K562 (cell line): Measurements from ENCODE around the gene WDR90. TPM values are rescaled to one million over a fixed set of nuclear protein-coding genes. Genes with fewer than 3 reads are reported as not detected.

Experiments
- ARID3B ChIP-seq: fragments of 250-450 bp; sonication (Bioruptor Pico); IDR thresholded peaks from 2 replicates; pipeline ENCODE4 v1.4.0; 2020; ENCODE audit warnings: borderline replicate concordance
- GATAD2B ChIP-seq: fragments of 450-650 bp; IDR thresholded peaks from 2 replicates; pipeline ENCODE4 v1.6.1; 2017; ENCODE audit warnings: mild to moderate bottlenecking, borderline replicate concordance
- NCOR1 ChIP-seq: fragments of 450-650 bp; IDR thresholded peaks from 2 replicates; pipeline ENCODE4 v1.6.1; 2016; ENCODE audit warnings: mild to moderate bottlenecking, moderate library complexity
- NR1H2 ChIP-seq: sonication (generic); formaldehyde crosslinking; IDR thresholded peaks from 2 replicates; pipeline ENCODE4 v1.4.0; 2020; ENCODE audit warnings: mild to moderate bottlenecking, missing genetic modification reagents
- PCBP1 ChIP-seq: fragments of 200-400 bp; formaldehyde crosslinking; IDR thresholded peaks from 2 replicates; pipeline ENCODE4 v1.6.1; 2018; ENCODE audit warnings: mild to moderate bottlenecking, low read depth, low read length; ENCODE audit not compliant: poor library complexity, severe bottlenecking
- POLR2A ChIP-seq: fragments of 450-650 bp; conservative IDR thresholded peaks from 2 replicates; pipeline ENCODE4 v1.6.1; 2016
- REST ChIP-seq, 2 experiments: fragments of 450-650 bp; formaldehyde crosslinking in 1 of 2; IDR thresholded peaks; 2 replicates each; pipeline versions ENCODE4 v1.4.0 to v1.6.1; 2014 to 2020; ENCODE audit warnings: mild to moderate bottlenecking in 2 of 2, borderline replicate concordance in 1 of 2, low read depth in 1 of 2
- TFAP4 ChIP-seq: sonication (generic); formaldehyde crosslinking; IDR thresholded peaks from 2 replicates; pipeline ENCODE4 v1.8.0; 2022; ENCODE audit warnings: missing genetic modification reagents, mild to moderate bottlenecking, moderate library complexity, borderline replicate concordance
- TOE1 ChIP-seq, 2 experiments: fragments of 450-650 bp in 1 of 2; sonication (generic) in 1 of 2; formaldehyde crosslinking in 1 of 2; IDR thresholded peaks; 2 replicates each; pipeline versions ENCODE4 v1.7.1 to v1.8.0; 2016 to 2022; ENCODE audit warnings: borderline replicate concordance in 2 of 2, mild to moderate bottlenecking in 2 of 2, antibody characterized with exemption in 1 of 2, inconsistent platforms in 1 of 2, low read depth in 1 of 2, missing genetic modification reagents in 1 of 2, moderate library complexity in 1 of 2
- ZBTB12 ChIP-seq: fragments of 250-450 bp; sonication (Bioruptor Pico); IDR thresholded peaks from 2 replicates; pipeline ENCODE4 v1.4.0; 2020
- ZNF766 ChIP-seq: fragments of 200-800 bp; sonication (Bioruptor generic); conservative IDR thresholded peaks from 2 replicates; pipeline ENCODE4 v1.6.1; 2016; ENCODE audit warnings: missing genetic modification characterization, missing compliant biosample characterization
- polyA plus RNA-seq, 8 experiments: library from polyadenylated mRNA; depleted of rRNA in 4 of 8; stranded (reverse) in 5 of 8; unstranded in 3 of 8; fragments of >200 nt; fragmentation: Nextera tagmentation in 2 of 8; fragmentation: Illumina TruSeq in 1 of 8; extraction: Ambion mirVana in 2 of 8; extraction: Trizol in 1 of 8; gene quantifications; 2 replicates each; pipeline versions ENCODE4 v1.2.1 to v1.2.3, GENCODE V29; 2011 to 2014; ENCODE audit warnings: inconsistent platforms in 1 of 8, missing spikeins in 1 of 8
- total RNA-seq, 7 experiments: library from RNA; depleted of rRNA in 6 of 7; stranded (reverse); fragments of >200 nt in 6 of 7; fragmentation: Illumina TruSeq in 2 of 7; extraction: Trizol in 2 of 7; gene quantifications; 2 replicates each; pipeline versions ENCODE4 v1.2.1 to v1.2.3, GENCODE V29; 2011 to 2021; ENCODE audit warnings: low replicate concordance in 1 of 7

Gene WDR90
- total and polyA plus RNA-seq, 9 of the 15 experiments (the other 6 are each of a cell fraction or from before 2014, with no cell fraction given): 0.44 to 12.6 (median 3.3) TPM

- TF ChIP-seq REST (IDR thresholded peaks at IDR 0.05; ENCODE audit: borderline replicate concordance) (peak; percentile 43), REST (CRISPR knock-in tag; IDR thresholded peaks at IDR 0.05; ENCODE audit: low read depth) (no peak), ZBTB12 (no peak), ZNF766 (CRISPR knock-in tag) (0 out of 2 replicates have a peak, but pooled peaks have one; percentile 44), PCBP1 (peak; percentile 26), NCOR1 (no peak), ARID3B (CRISPR knock-in tag) (no peak), NR1H2 (CRISPR knock-in tag) (0 out of 2 replicates have a peak, but pooled peaks have one; percentile 54), GATAD2B (peak; percentile 84), TOE1 (IDR thresholded peaks at IDR 0.05; ENCODE audit: borderline replicate concordance) (no peak), TOE1 (CRISPR knock-in tag; IDR thresholded peaks at IDR 0.05; ENCODE audit: borderline replicate concordance, low read depth) (no peak), POLR2A (peak; percentile 80), TFAP4 (peak; percentile 51; the same call in 1 of the 2 replicates)
These were observed 7.6 kb upstream of the WDR90 start, which contains the start of gene MCRIP2 (continued) for GRCh38 chr16:641326-642188.
